Islet of Langerhans (tissue), 1 donor: ENCODE measurements around the gene CNNM1.
A peak's percentile ranks its signal among the peaks of the same experiment; 100 is the strongest.

Experiments
- FAIRE-seq: peaks from one replicate; lab custom pipeline; 2011; peaks lifted over from hg19 to GRCh38; lab: Jason Lieb, UNC

The CNNM1 gene

GRCh38 chr10:99329304-99329553 is at the start of gene CNNM1:
Gene CNNM1, plus strand, starts transcription at chr10:99329356. Its CDS starts 32 bp downstream, at chr10:99329388.
- no peak for FAIRE-seq

- FAIRE-seq: peak; percentile 33
Observed at GRCh38 chr10:99279626-99280111, 49.5 kb upstream of the CNNM1 start.

GRCh38 chr10:99280472-99280871 is 48.7 kb upstream of the CNNM1 start:
- FAIRE-seq: no peak

- FAIRE-seq: no peak
Observed at GRCh38 chr10:99285881-99286280, 43.3 kb upstream of the CNNM1 start.

- no peak for FAIRE-seq
Observed at GRCh38 chr10:99290306-99290705, 38.9 kb upstream of the CNNM1 start.

GRCh38 chr10:99292159-99292558 is 37.0 kb upstream of the CNNM1 start:
- peak; percentile 73 for FAIRE-seq

- FAIRE-seq: no peak
Observed at GRCh38 chr10:99296605-99297004, 32.6 kb upstream of the CNNM1 start.

- FAIRE-seq: no peak
Observed at GRCh38 chr10:99297033-99297432, 32.1 kb upstream of the CNNM1 start.

- no peak for FAIRE-seq
Observed at GRCh38 chr10:99303899-99304861, 25.0 kb upstream of the CNNM1 start.

GRCh38 chr10:99304862-99305229 is 24.3 kb upstream of the CNNM1 start:
- FAIRE-seq: no peak

GRCh38 chr10:99312501-99312900 is 16.7 kb upstream of the CNNM1 start:
- no peak for FAIRE-seq

GRCh38 chr10:99315853-99316252 is 13.3 kb upstream of the CNNM1 start:
- FAIRE-seq: no peak

- FAIRE-seq: no peak
Observed at GRCh38 chr10:99316374-99316773, 12.8 kb upstream of the CNNM1 start.

GRCh38 chr10:99318048-99318447 is 11.1 kb upstream of the CNNM1 start:
- FAIRE-seq: peak; percentile 13

GRCh38 chr10:99318475-99318874 is 10.7 kb upstream of the CNNM1 start:
- no peak for FAIRE-seq

GRCh38 chr10:99325281-99325680 is 3.9 kb upstream of the CNNM1 start:
- peak; percentile 99 for FAIRE-seq

- FAIRE-seq: no peak
Observed at GRCh38 chr10:99326871-99327270, 2.3 kb upstream of the CNNM1 start.

- FAIRE-seq: no peak
Observed at GRCh38 chr10:99328579-99329303, 415 bp upstream of the CNNM1 start.

- no peak for FAIRE-seq
Observed at GRCh38 chr10:99329554-99330346, 594 bp downstream of the CNNM1 start.

- no peak for FAIRE-seq
Observed at GRCh38 chr10:99330347-99330924, 1.3 kb downstream of the CNNM1 start.

- no peak for FAIRE-seq
Observed at GRCh38 chr10:99331207-99331803, 2.1 kb downstream of the CNNM1 start.

- no peak for FAIRE-seq
Observed at GRCh38 chr10:99337311-99337811, 8.2 kb downstream of the CNNM1 start.
